Choroid plexus epithelial cell (primary cell): Measurements from ENCODE around the gene APC.
"Not testable (repeated sequence)": the region's sequence is repeated elsewhere in the genome, so short reads cannot be mapped to it uniquely, and the experiment has no call there.

Experiments
- DNase-seq: peaks from one replicate; pipeline ENCODE4 v3.0.0-alpha.2; 2010; ENCODE audit warnings: low read depth
- H3K4me3 ChIP-seq: 2 replicates; pipeline ENCODE4 v1.5.1; 2011; ENCODE audit warnings: low read depth, mild to moderate bottlenecking, control low read depth, low read length, moderate library complexity
- CTCF ChIP-seq: conservative IDR thresholded peaks from 2 replicates; pipeline ENCODE4 v1.5.1; 2011; ENCODE audit warnings: low read depth, mild to moderate bottlenecking, control low read depth, inconsistent platforms, low read length, moderate library complexity

Gene APC

GRCh38 chr5:112846556-112846955, 108.9 kb downstream of the APC start:
- no peak for DNase-seq

GRCh38 chr5:112847306-112847705, 109.6 kb downstream of the APC start:
- H3K4me3 ChIP-seq, result no peak overlapping the region
- DNase-seq, result no peak
- TF ChIP-seq CTCF, result no peak

More at GRCh38 chr5:112846556-112846955, 108.9 kb downstream of the APC start:
- no peak for TF ChIP-seq CTCF
- no peak overlapping the region for H3K4me3 ChIP-seq

GRCh38 chr5:112848116-112848811, 110.6 kb downstream of the APC start:
- H3K4me3 ChIP-seq, result no peak overlapping the region
- DNase-seq, result peak; percentile 91
- peak; percentile 76 for TF ChIP-seq CTCF

- H3K4me3 ChIP-seq, result no peak overlapping the region
- TF ChIP-seq CTCF, result no peak
- no peak for DNase-seq
Observed at GRCh38 chr5:112849912-112850311, 112.2 kb downstream of the APC start.

- DNase-seq, result no peak
- no peak overlapping the region for H3K4me3 ChIP-seq
- TF ChIP-seq CTCF, result no peak
Observed at GRCh38 chr5:112854651-112855050, 117.0 kb downstream of the APC start.

GRCh38 chr5:112857866-112858265, 120.2 kb downstream of the APC start:
- no peak overlapping the region for H3K4me3 ChIP-seq
- TF ChIP-seq CTCF, result no peak
- DNase-seq, result no peak

- not testable (repeated sequence) for DNase-seq
- peak overlapping the region; percentile 94 for H3K4me3 ChIP-seq
Observed at GRCh38 chr5:112860571-112860928, 122.9 kb downstream of the APC start.
